Measurements from ENCODE around the gene PTPRM.

PTPRM gene

GRCh38 chr18:8175501-8176061 is 608.5 kb downstream of the PTPRM start:
- no peak for DNase-seq (ENCODE audit: low spot score)

- DNase-seq (ENCODE audit: low spot score) = no peak
These were observed 609.0 kb downstream of the PTPRM start for GRCh38 chr18:8176109-8176508.

GRCh38 chr18:8176554-8176953 is 609.4 kb downstream of the PTPRM start:
- no peak for DNase-seq (ENCODE audit: low spot score)

GRCh38 chr18:8177330-8178016 is 610.4 kb downstream of the PTPRM start:
- DNase-seq (ENCODE audit: low spot score) = no peak

GRCh38 chr18:8186413-8186812 is 619.3 kb downstream of the PTPRM start:
- no peak for DNase-seq (ENCODE audit: low spot score)

GRCh38 chr18:8188184-8188583 is 621.1 kb downstream of the PTPRM start:
- no peak for DNase-seq (ENCODE audit: low spot score)

- no peak for DNase-seq (ENCODE audit: low spot score)
These were observed 623.9 kb downstream of the PTPRM start for GRCh38 chr18:8190980-8191379.

GRCh38 chr18:8194431-8194830 is 627.3 kb downstream of the PTPRM start:
- no peak for DNase-seq (ENCODE audit: low spot score)

- DNase-seq (ENCODE audit: low spot score) = no peak
These were observed 629.1 kb downstream of the PTPRM start for GRCh38 chr18:8196238-8196637.

GRCh38 chr18:8197499-8197898 is 630.4 kb downstream of the PTPRM start:
- no peak for DNase-seq (ENCODE audit: low spot score)

- no peak for DNase-seq (ENCODE audit: low spot score)
These were observed 640.9 kb downstream of the PTPRM start for GRCh38 chr18:8207996-8208395.

GRCh38 chr18:8208716-8209115 is 641.6 kb downstream of the PTPRM start:
- no peak for DNase-seq (ENCODE audit: low spot score)

GRCh38 chr18:8212896-8213780 is 646.0 kb downstream of the PTPRM start:
- no peak for DNase-seq (ENCODE audit: low spot score)

GRCh38 chr18:8215741-8216140 is 648.6 kb downstream of the PTPRM start:
- DNase-seq (ENCODE audit: low spot score) = no peak

- no peak for DNase-seq (ENCODE audit: low spot score)
These were observed 650.0 kb downstream of the PTPRM start for GRCh38 chr18:8217051-8217564.

- DNase-seq (ENCODE audit: low spot score) = no peak
These were observed 651.1 kb downstream of the PTPRM start for GRCh38 chr18:8218197-8218596.

GRCh38 chr18:8221452-8221851 is 654.3 kb downstream of the PTPRM start:
- no peak for DNase-seq (ENCODE audit: low spot score)

GRCh38 chr18:8224576-8224975 is 657.5 kb downstream of the PTPRM start:
- no peak for DNase-seq (ENCODE audit: low spot score)

GRCh38 chr18:8229040-8229439 is 661.9 kb downstream of the PTPRM start:
- DNase-seq (ENCODE audit: low spot score) = no peak

GRCh38 chr18:8229787-8230186 is 662.7 kb downstream of the PTPRM start:
- no peak for DNase-seq (ENCODE audit: low spot score)

- no peak for DNase-seq (ENCODE audit: low spot score)
These were observed 664.2 kb downstream of the PTPRM start for GRCh38 chr18:8231316-8231715.

GRCh38 chr18:8232791-8233190 is 665.7 kb downstream of the PTPRM start:
- DNase-seq (ENCODE audit: low spot score) = no peak

GRCh38 chr18:8235894-8236293 is 668.8 kb downstream of the PTPRM start:
- DNase-seq (ENCODE audit: low spot score) = no peak

All from AG08395 (cell line).